Thymus (tissue), 11 donors: Measurements from ENCODE around the gene P2RX7. TPM values are rescaled to one million over a fixed set of nuclear protein-coding genes. Genes with fewer than 3 reads are reported as not detected.
"Not testable (repeated sequence)": the region's sequence is repeated elsewhere in the genome, so short reads cannot be mapped to it uniquely, and the experiment has no call there.

ENCODE experiments used
- DNase-seq, 9 donors: peaks; one replicate each; pipeline ENCODE4 v3.0.0-alpha.2; 2013; ENCODE audit warnings: low spot score in 9 of 9, low read depth in 6 of 9, missing footprints in 1 of 9
- H3K27ac ChIP-seq, 2 donors: one replicate each; pipeline ENCODE4 v1.5.1; 2013; ENCODE audit warnings: control low read depth in 1 of 2, low read depth in 1 of 2, low read length in 1 of 2, mild to moderate bottlenecking in 1 of 2, moderate library complexity in 1 of 2
- H3K27me3 ChIP-seq, 2 donors: one replicate each; pipeline ENCODE4 v1.5.1; 2013; ENCODE audit warnings: low read length in 1 of 2; ENCODE audit not compliant: control insufficient read depth in 2 of 2, insufficient read depth in 1 of 2
- H3K36me3 ChIP-seq, 2 donors: one replicate each; pipeline ENCODE4 v1.5.1; 2013; ENCODE audit warnings: low read length in 1 of 2, mild to moderate bottlenecking in 1 of 2, moderate library complexity in 1 of 2; ENCODE audit not compliant: control insufficient read depth in 2 of 2, insufficient read depth in 2 of 2
- H3K4me1 ChIP-seq, 2 donors: one replicate each; pipeline ENCODE4 v1.5.1; 2013; ENCODE audit warnings: low read length in 2 of 2; ENCODE audit not compliant: control insufficient read depth in 2 of 2, insufficient read depth in 2 of 2
- H3K4me3 ChIP-seq, 2 donors: one replicate each; pipeline ENCODE4 v1.5.1; 2013; ENCODE audit warnings: low read length in 2 of 2, control low read depth in 1 of 2, mild to moderate bottlenecking in 1 of 2
- H3K9me3 ChIP-seq, 2 donors: one replicate each; pipeline ENCODE4 v1.5.1; 2013; ENCODE audit warnings: low read length in 1 of 2, mild to moderate bottlenecking in 1 of 2; ENCODE audit not compliant: control insufficient read depth in 2 of 2, insufficient read depth in 1 of 2
- WGBS: extraction: QIAGEN DNeasy Blood & Tissue Kit; methylation state at CpG from one replicate; pipeline ENCODE4 v1.1.7; 2013; 5-methylcytosine and 5-hydroxymethylcytosine counted together
- polyA plus RNA-seq: library from polyadenylated mRNA; stranded (reverse); fragments of 200-250 nt; gene quantifications from one replicate; pipeline ENCODE4 v1.2.3, GENCODE V29; 2013
- total RNA-seq: library from RNA; stranded (reverse); fragments of 120-200 nt; gene quantifications from one replicate; pipeline ENCODE4 v1.2.4, GENCODE V29; 2013
- donor health status: healthy.

The P2RX7 gene
- total and polyA plus RNA-seq, 2 donors = 1.7 to 2.3 TPM

GRCh38 chr12:121159467-121160307, 27.0 kb downstream of the P2RX7 start:
- 96% methylated on average over 7 of the region's 7 CpGs for WGBS
- Histone ChIP-seq H3K9me3 (peaks cover 0 to 6% of the 10 kb centered on the region in 2 donors), H3K27me3 (no peaks in the 10 kb centered on the region), H3K27ac (no peak overlapping the region), H3K4me3 (no peak overlapping the region), H3K4me1 (no peaks in the 10 kb centered on the region), H3K36me3 (no peaks in the 10 kb centered on the region)
- DNase-seq = no peak

- H3K27ac ChIP-seq = no peak overlapping the region
- peaks cover 0 to 6% of the 10 kb centered on the region in 2 donors for H3K9me3 ChIP-seq
- H3K4me1 ChIP-seq = no peaks in the 10 kb centered on the region
- no peak overlapping the region for H3K4me3 ChIP-seq
- no peaks in the 10 kb centered on the region for H3K27me3 ChIP-seq
- DNase-seq = no peak
- WGBS = 98% methylated on average over 10 of the region's 10 CpGs
- no peaks in the 10 kb centered on the region for H3K36me3 ChIP-seq
Measured at GRCh38 chr12:121162384-121162783, 29.7 kb downstream of the P2RX7 start.

- no peaks in the 10 kb centered on the region for H3K4me1 ChIP-seq
- 82% methylated on average over 2 of the region's 2 CpGs for WGBS
- no peak for DNase-seq
- no peaks in the 10 kb centered on the region for H3K36me3 ChIP-seq
- H3K27ac ChIP-seq = no peak overlapping the region
- peaks cover 0 to 5% of the 10 kb centered on the region in 2 donors for H3K9me3 ChIP-seq
- no peak overlapping the region for H3K4me3 ChIP-seq
- H3K27me3 ChIP-seq = no peaks in the 10 kb centered on the region
Measured at GRCh38 chr12:121162985-121163384, 30.3 kb downstream of the P2RX7 start.

GRCh38 chr12:121164839-121165238, 32.2 kb downstream of the P2RX7 start:
- H3K4me3 ChIP-seq, H3K4me1 ChIP-seq, H3K9me3 ChIP-seq, H3K27ac ChIP-seq, H3K27me3 ChIP-seq, DNase-seq, H3K36me3 ChIP-seq: not testable (repeated sequence)
- WGBS = 97% methylated on average over 6 of the region's 6 CpGs

- Histone ChIP-seq H3K9me3 (no peaks in the 10 kb centered on the region), H3K27me3 (no peaks in the 10 kb centered on the region), H3K4me3 (no peak overlapping the region), H3K36me3 (no peaks in the 10 kb centered on the region), H3K27ac (no peak overlapping the region), H3K4me1 (no peaks in the 10 kb centered on the region)
- 96% methylated on average over 9 of the region's 9 CpGs for whole genome bisulfite sequencing
- no peak for DNase-seq
Measured at GRCh38 chr12:121165316-121165715, 32.6 kb downstream of the P2RX7 start.

GRCh38 chr12:121166356-121166755, 33.7 kb downstream of the P2RX7 start:
- no peak for DNase-seq
- 93% methylated on average over 1 of the region's 1 CpG for WGBS
- no peaks in the 10 kb centered on the region for H3K9me3 ChIP-seq
- no peaks in the 10 kb centered on the region for H3K4me1 ChIP-seq
- H3K4me3 ChIP-seq = no peak overlapping the region
- no peaks in the 10 kb centered on the region for H3K36me3 ChIP-seq
- no peaks in the 10 kb centered on the region for H3K27me3 ChIP-seq
- no peak overlapping the region for H3K27ac ChIP-seq

- 91% methylated on average over 14 of the region's 14 CpGs for WGBS
- no peaks in the 10 kb centered on the region for H3K27me3 ChIP-seq
- no peak for DNase-seq
Measured at GRCh38 chr12:121167232-121167820, 34.6 kb downstream of the P2RX7 start.

GRCh38 chr12:121167951-121168350, 35.3 kb downstream of the P2RX7 start:
- Histone ChIP-seq H3K9me3 (no peaks in the 10 kb centered on the region), H3K4me1 (no peaks in the 10 kb centered on the region), H3K27ac (no peak overlapping the region), H3K4me3 (no peak overlapping the region), H3K36me3 (no peaks in the 10 kb centered on the region), H3K27me3 (no peaks in the 10 kb centered on the region)
- 98% methylated on average over 3 of the region's 3 CpGs for WGBS
- no peak for DNase-seq

More at GRCh38 chr12:121167232-121167820, 34.6 kb downstream of the P2RX7 start:
- H3K9me3 ChIP-seq = no peaks in the 10 kb centered on the region
- H3K27ac ChIP-seq = no peak overlapping the region
- H3K4me3 ChIP-seq = no peak overlapping the region
- H3K36me3 ChIP-seq = no peaks in the 10 kb centered on the region
- H3K4me1 ChIP-seq = no peaks in the 10 kb centered on the region

- no peaks in the 10 kb centered on the region for H3K4me1 ChIP-seq
- H3K4me3 ChIP-seq = no peak overlapping the region
- H3K36me3 ChIP-seq = no peaks in the 10 kb centered on the region
- no peaks in the 10 kb centered on the region for H3K27me3 ChIP-seq
- no peak overlapping the region for H3K27ac ChIP-seq
- WGBS = 96% methylated on average over 5 of the region's 5 CpGs
- no peak for DNase-seq
- H3K9me3 ChIP-seq = no peaks in the 10 kb centered on the region
Measured at GRCh38 chr12:121170151-121170550, 37.5 kb downstream of the P2RX7 start.
